ENCODE measurements around the gene ST6GALNAC3. TPM values are rescaled to one million over a fixed set of nuclear protein-coding genes. Genes with fewer than 3 reads are reported as not detected.

ST6GALNAC3 gene
- total RNA-seq, 1 experiment from 2014 or later: 2.2 TPM

DNA sequence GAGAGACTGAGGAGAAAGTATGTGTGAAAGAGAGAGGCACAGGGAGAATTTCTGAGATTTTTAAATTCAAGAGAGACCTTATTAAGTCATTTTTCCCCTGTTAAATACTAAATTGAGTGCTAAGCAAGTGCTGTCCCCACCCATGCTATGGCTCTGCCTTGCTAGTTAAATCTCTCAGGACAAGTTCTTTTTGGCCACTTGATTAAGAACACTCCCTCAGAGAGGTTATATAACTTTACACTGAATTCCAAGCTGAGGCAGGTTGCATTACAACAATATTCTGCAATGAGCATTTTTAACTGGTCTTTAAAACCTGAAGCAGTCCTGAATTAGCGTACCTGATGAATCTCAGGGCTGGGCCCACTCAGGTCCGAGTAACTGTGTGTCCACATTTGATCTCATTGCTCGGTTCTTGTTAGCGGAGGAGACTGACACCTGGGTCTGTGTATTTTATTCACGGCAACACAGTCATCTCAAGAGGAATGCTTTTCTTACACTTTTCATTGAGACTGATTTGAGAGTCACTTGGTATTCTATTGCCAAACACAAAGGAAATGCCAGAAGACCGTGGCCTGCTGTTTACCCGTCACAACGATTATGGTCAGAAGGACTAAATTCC is 605.1 kb downstream of the ST6GALNAC3 start:
- RAD21 ChIA-PET (ENCODE audit: low non-redundant PET in 1 of 2, low total read pairs in 2 of 2, uncharacterized antibody in 2 of 2, unreplicated experiment in 2 of 2): no interaction called here
- no peak overlapping the region for H3K4me2 ChIP-seq (ENCODE audit: low read length)
- H3K36me3 ChIP-seq (ENCODE audit: control insufficient read depth in 1 of 2, insufficient read depth in 2 of 2, low read length in 2 of 2): no peaks in the 10 kb centered on the region
- DNase-seq (ENCODE audit: low read depth, low spot score): no peak
- no peak overlapping the region for H3K9ac ChIP-seq (ENCODE audit: low read length)
- POLR2A ChIA-PET: no interaction called here
- ATAC-seq: no peak
- no peaks in the 10 kb centered on the region for H3K79me2 ChIP-seq (ENCODE audit: insufficient read depth, low read length)
- no peaks in the 10 kb centered on the region for H4K20me1 ChIP-seq (ENCODE audit: insufficient read depth)
- H3K4me3 ChIP-seq (replicated peaks in 1 of 2; ENCODE audit: low read depth in 1 of 2, low read length in 2 of 2): no peak overlapping the region
- H3K27ac ChIP-seq (ENCODE audit: low read depth, low read length): no peak overlapping the region
- H3K9me2 ChIP-seq (ENCODE audit: insufficient read depth): no peaks in the 10 kb centered on the region; the same call in 1 of the 2 replicates
- no TSS peak for BruUV-seq (replicated peaks)
- no peaks in the 10 kb centered on the region for H3K9me3 ChIP-seq (ENCODE audit: control insufficient read depth in 1 of 2, insufficient read depth in 1 of 2, low read depth in 1 of 2, low read length in 2 of 2)
- no peaks in the 10 kb centered on the region for H3K27me3 ChIP-seq (ENCODE audit: insufficient read depth, low read length)
- intact Hi-C loops (cut with micrococcal nuclease): no loop called here
- no peak for TF ChIP-seq POLR2A (IDR thresholded peaks at IDR 0.05; ENCODE audit: borderline replicate concordance, extremely low read depth, insufficient read depth, insufficient read length)
- no peak for TF ChIP-seq CEBPB (IDR thresholded peaks at IDR 0.05; ENCODE audit: low read depth)
- no peak for TF ChIP-seq ELF1 (IDR thresholded peaks at IDR 0.05; ENCODE audit: borderline replicate concordance, low read depth)
- no peak for TF ChIP-seq MAX (IDR thresholded peaks at IDR 0.05)
- TF ChIP-seq EGR1 (IDR thresholded peaks at IDR 0.05; ENCODE audit: low read depth): no peak
- no peak for TF ChIP-seq ZBTB33 (IDR thresholded peaks at IDR 0.05; ENCODE audit: extremely low read depth, insufficient replicate concordance, low read length)
- TF ChIP-seq CBX3 (IDR thresholded peaks at IDR 0.05; ENCODE audit: low read depth): no peak
- H3K4me1 ChIP-seq (ENCODE audit: control insufficient read depth in 1 of 2, insufficient read depth in 2 of 2, low read length in 2 of 2): no peaks in the 10 kb centered on the region
- CTCF ChIA-PET: no interaction called here
- no peak overlapping the region for H2AFZ ChIP-seq (ENCODE audit: low read depth, low read length, poor library complexity, severe bottlenecking)

- no peaks in the 10 kb centered on the region; the same call in 1 of the 2 replicates for H3K9me2 ChIP-seq (ENCODE audit: insufficient read depth)
- DNase-seq (ENCODE audit: low read depth, low spot score): no peak
- ChIA-PET CTCF (no interaction called here), POLR2A (no interaction called here), RAD21 (ENCODE audit: low non-redundant PET in 1 of 2, low total read pairs in 2 of 2, uncharacterized antibody in 2 of 2, unreplicated experiment in 2 of 2) (no interaction called here)
- ATAC-seq: no peak
- H3K9me3 ChIP-seq (ENCODE audit: control insufficient read depth in 1 of 2, insufficient read depth in 1 of 2, low read depth in 1 of 2, low read length in 2 of 2): no peaks in the 10 kb centered on the region
- no peaks in the 10 kb centered on the region for H3K36me3 ChIP-seq (ENCODE audit: control insufficient read depth in 1 of 2, insufficient read depth in 2 of 2, low read length in 2 of 2)
- BruUV-seq (replicated peaks): no TSS peak
- H3K4me1 ChIP-seq (ENCODE audit: control insufficient read depth in 1 of 2, insufficient read depth in 2 of 2, low read length in 2 of 2): no peaks in the 10 kb centered on the region
- H4K20me1 ChIP-seq (ENCODE audit: insufficient read depth): no peaks in the 10 kb centered on the region
- H2AFZ ChIP-seq (ENCODE audit: low read depth, low read length, poor library complexity, severe bottlenecking): no peak overlapping the region
- intact Hi-C loops (cut with micrococcal nuclease): no loop called here
- H3K79me2 ChIP-seq (ENCODE audit: insufficient read depth, low read length): no peaks in the 10 kb centered on the region
- no peak overlapping the region for H3K4me3 ChIP-seq (replicated peaks in 1 of 2; ENCODE audit: low read depth in 1 of 2, low read length in 2 of 2)
- TF ChIP-seq TCF7L2 (IDR thresholded peaks at IDR 0.05; ENCODE audit: borderline replicate concordance, extremely low read depth, insufficient read depth, insufficient read length): no peak
- TF ChIP-seq SIN3A (IDR thresholded peaks at IDR 0.05; ENCODE audit: low read depth): no peak
- no peak for TF ChIP-seq ZNF274 (IDR thresholded peaks at IDR 0.05; ENCODE audit: low read depth, low read length)
- no peak for TF ChIP-seq JUND (IDR thresholded peaks at IDR 0.05)
- TF ChIP-seq EZH2phosphoT487 (IDR thresholded peaks at IDR 0.05; ENCODE audit: borderline replicate concordance): no peak
- TF ChIP-seq ATF3 (IDR thresholded peaks at IDR 0.05): no peak
- TF ChIP-seq SP1 (IDR thresholded peaks at IDR 0.05; ENCODE audit: low read depth): no peak
- no peak for TF ChIP-seq ELF1 (IDR thresholded peaks at IDR 0.05; ENCODE audit: borderline replicate concordance, low read depth)
- TF ChIP-seq EGR1 (IDR thresholded peaks at IDR 0.05; ENCODE audit: low read depth): no peak
- no peak for TF ChIP-seq ZFX (IDR thresholded peaks at IDR 0.05)
- H3K4me2 ChIP-seq (ENCODE audit: low read length): no peak overlapping the region
- H3K9ac ChIP-seq (ENCODE audit: low read length): no peak overlapping the region
- H3K27ac ChIP-seq (ENCODE audit: low read depth, low read length): no peak overlapping the region
- H3K27me3 ChIP-seq (ENCODE audit: insufficient read depth, low read length): no peaks in the 10 kb centered on the region
Measured at GRCh38 chr1:76680651-76681050, 606.1 kb downstream of the ST6GALNAC3 start.

Data from HCT116 (cell line).